ENCODE results near the gene CASP3. TPM values are rescaled to one million over a fixed set of nuclear protein-coding genes. Genes with fewer than 3 reads are reported as not detected.
"Not testable (repeated sequence)": the region's sequence is repeated elsewhere in the genome, so short reads cannot be mapped to it uniquely, and the experiment has no call there.

CASP3 gene
- total RNA-seq, 1 donor from 2014 or later, result 32.0 TPM

DNA sequence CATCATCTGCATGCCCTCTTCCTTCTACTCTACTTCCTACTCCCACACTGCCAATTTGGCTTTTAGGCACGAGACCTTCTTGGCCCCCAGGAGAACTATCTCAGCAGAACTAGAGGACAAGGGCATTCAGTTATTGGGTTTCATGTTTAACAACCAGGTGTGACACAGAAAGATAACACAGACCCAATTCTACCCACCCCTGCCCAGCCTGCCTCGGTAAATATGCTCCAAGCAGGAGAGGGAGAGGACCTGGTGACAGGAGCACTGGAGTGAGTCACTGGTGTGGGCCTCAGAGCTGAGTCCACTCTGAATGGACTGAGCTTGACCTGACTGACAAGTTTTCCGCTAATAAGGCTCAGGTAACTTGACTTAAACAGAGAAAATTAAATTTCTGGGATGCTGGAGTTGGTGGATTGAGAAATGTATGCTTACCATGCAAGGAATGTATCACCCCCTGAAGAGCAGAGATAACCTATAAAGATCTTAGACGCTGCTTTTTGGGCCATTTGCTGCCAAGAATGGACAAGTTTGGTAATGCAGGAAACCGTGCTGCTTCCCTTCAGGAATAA is 52.5 kb downstream of the CASP3 start:
- DNase-seq (ENCODE audit: low read depth in 2 of 2), result peak in 1 of 2 donors; percentile 30

DNA sequence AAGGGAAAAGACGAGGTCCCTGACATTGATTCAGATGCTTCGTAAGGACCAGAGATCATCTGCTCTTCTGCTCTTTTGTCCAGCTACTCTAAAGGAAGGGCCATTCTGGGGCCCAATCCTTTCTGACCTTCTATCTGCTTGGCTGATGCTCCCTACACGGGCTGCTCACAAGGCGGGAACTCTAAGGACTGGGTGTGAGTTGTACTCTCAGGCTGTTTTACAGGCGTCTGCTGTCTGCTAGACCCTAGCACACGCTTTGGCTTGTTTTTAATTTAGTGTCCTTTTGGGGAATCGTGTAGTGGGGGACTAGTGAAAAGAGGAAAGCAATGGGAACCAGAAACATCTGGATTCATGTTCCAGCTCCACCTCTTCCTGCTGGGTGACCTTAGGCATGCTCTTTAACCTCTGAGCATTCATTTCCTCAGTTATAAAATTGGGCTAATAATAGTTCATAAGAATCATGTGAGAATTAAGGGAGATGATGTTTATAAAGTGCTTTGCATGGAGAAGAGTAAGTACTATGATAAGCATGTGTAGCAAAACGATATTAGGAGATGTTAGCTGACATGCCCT is 53.1 kb downstream of the CASP3 start:
- peak in 1 of 2 donors; percentile 26 for DNase-seq (ENCODE audit: low read depth in 2 of 2)

DNA sequence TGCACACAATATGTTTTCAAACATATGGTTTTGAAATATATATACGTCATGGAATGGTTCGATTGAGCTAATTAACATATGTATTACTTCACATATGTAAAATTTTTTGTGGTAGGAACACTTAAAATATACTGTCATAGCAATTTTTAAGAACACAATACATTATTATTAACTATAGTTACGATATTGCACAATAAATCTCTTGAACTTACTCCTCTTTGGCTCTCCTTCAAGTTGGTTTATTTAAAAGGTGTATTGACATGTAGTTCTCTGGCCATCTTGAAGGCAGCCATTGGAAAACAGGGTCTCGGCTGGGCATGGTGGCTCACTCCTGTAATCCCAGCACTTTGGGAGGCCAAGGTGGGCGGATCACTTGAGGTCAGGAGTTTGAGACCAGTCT is 53.8 kb downstream of the CASP3 start:
- DNase-seq (ENCODE audit: low read depth in 2 of 2), result no peak

GRCh38 chr4:184593461-184593860 is 55.8 kb downstream of the CASP3 start:
- DNase-seq (ENCODE audit: low read depth in 2 of 2), result no peak

GRCh38 chr4:184591747-184592270 is 57.4 kb downstream of the CASP3 start:
- DNase-seq (ENCODE audit: low read depth in 2 of 2), result not testable (repeated sequence)

DNA sequence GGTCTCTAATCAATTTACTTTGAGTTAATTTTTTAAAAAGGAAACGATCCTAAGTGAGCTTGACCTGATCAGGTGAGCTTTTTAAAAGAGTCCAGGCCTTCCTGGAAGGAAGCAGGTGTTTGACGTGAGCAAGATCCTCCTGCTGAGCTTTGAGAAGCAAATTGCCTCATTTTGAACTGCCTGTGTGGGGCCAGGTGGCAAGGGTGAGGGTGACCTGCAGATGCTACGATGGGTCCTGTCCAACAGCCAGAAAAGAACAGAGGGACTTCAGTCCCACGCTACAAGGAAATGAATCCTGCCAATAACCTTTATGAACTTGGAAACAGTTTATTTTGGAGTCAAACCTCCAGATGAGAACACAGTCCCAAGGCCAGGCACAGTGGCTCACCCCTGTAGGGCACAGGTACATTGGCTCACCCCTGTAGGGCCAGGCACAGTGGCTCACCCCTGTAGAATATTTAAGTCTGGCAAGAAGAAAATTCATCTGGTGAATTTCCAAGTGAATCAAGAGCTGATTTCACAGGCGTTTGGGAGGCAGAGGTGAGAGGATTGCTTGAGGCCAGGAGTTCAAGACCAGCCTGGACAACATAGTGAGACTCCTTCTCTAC is 58.1 kb downstream of the CASP3 start:
- no peak for DNase-seq (ENCODE audit: low read depth in 2 of 2)

DNA sequence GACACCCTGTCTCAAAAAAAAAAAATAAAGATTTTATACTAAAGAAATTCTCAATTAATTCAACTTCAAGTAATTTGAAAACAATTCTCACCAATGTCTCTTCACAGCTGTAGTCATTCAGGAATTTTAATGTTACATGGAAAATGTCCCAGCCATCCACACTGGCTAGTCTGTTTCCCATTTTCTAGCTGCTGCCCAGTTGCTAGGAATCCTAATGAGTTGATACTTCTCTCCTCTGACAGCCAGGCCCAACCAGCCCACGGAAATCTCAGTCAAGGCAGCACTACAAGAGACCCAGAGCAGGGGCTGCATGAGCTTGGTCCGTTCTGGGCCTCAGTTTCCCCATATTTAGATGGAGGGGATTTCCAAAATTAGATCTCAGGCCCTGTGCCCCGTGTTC is 59.1 kb downstream of the CASP3 start:
- DNase-seq (ENCODE audit: low read depth in 2 of 2), result no peak

DNA sequence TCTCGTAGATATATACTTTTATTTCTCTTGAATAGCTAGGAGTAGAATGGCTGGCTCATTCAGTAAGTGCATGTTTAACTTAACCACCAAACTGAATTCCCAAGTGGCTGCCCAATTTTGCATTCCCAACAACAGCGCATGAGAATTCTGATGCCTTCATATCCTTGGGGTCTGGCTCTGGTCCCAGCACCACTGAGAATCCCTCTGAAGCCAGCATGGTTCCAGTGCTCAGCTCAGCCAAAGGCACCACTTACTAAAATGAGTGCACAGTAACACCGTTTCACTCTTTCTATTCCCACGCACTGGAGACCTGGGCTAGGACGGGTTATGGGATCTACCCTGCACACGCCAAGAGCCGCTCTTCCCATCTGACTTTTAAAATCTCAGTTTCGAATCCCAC is 60.4 kb downstream of the CASP3 start:
- DNase-seq (ENCODE audit: low read depth in 2 of 2), result no peak

GRCh38 chr4:184587701-184588100 is 61.5 kb downstream of the CASP3 start:
- no peak for DNase-seq (ENCODE audit: low read depth in 2 of 2)

- DNase-seq (ENCODE audit: low read depth in 2 of 2), result no peak
Measured at GRCh38 chr4:184587221-184587620, 62.0 kb downstream of the CASP3 start.

DNA sequence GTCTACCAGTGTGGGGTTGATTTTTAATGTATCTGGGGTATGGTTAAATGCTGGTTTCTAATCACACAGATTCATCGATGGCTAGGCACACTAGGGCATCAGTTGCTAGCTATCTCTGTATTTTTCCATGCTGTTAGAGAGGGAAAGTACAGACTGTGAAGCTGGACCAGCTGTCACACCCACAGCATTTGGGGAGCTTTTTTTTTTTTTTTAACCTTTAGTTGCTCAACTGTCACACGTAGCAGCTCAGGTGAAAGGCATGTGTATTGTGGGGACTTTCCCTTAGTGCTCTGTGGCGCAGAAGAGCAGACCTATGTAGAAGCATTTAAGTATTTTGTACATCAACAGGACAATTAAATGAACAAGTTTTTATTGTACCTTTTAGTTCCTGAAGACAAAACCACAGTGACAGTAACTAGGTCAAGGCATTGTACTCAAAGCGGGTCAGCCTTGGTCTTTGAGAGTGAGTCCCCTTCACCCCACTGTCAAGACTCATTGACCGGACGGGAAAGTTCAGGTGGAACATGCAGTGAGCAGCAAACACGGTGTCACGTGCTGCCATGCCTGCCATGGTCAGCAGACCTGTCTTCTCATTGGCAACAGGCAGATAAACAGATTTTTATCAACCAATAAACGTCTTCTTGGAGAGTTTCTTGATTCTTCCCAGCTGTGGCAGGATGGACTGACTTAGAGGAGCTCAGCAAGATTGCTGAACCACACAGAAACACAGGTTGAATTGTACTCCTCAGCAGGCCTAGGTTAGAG is 65.3 kb downstream of the CASP3 start:
- DNase-seq (ENCODE audit: low read depth in 2 of 2), result no peak

Other genes starting within 250 kb of the CASP3 start
- gene IRF2, start 174.9 kb downstream of the CASP3 start, total RNA-seq, result 20.0 and 23.4 TPM in 2 replicates
- 7.0 and 8.5 TPM in 2 replicates for gene PRIMPOL, start 291 bp upstream of the CASP3 start, total RNA-seq
- gene CENPU, start 84.6 kb upstream of the CASP3 start, total RNA-seq, result 4.0 and 16.6 TPM in 2 replicates
- 4.6 and 9.4 TPM in 2 replicates for gene ACSL1, start 176.5 kb upstream of the CASP3 start, total RNA-seq